IMR-90 (cell line): ENCODE results near the gene CNBD2.

Experiments
- BHLHE40 ChIP-seq: fragments of 150-350 bp; IDR thresholded peaks from 2 replicates; pipeline ENCODE4 v1.6.1; 2016; ENCODE audit warnings: mild to moderate bottlenecking, low read depth, low read length
- FOS ChIP-seq: fragments of 150-350 bp; IDR thresholded peaks from 2 replicates; pipeline ENCODE4 v1.6.1; 2016; ENCODE audit warnings: low read depth, low read length
- NFE2L2 ChIP-seq: fragments of 150-350 bp; IDR thresholded peaks from 2 replicates; pipeline ENCODE4 v1.6.1; 2016; ENCODE audit warnings: low read depth, mild to moderate bottlenecking, low read length
- POLR2A ChIP-seq: IDR thresholded peaks from 2 replicates; pipeline ENCODE4 v1.6.1; 2012; ENCODE audit warnings: mild to moderate bottlenecking, low read depth, low read length
- RAD21 ChIP-seq: IDR thresholded peaks from 2 replicates; pipeline ENCODE4 v1.6.1; 2012; ENCODE audit warnings: low read length, improper control_type of control experiment
- SMC3 ChIP-seq: fragments of 150-350 bp; IDR thresholded peaks from 2 replicates; pipeline ENCODE4 v1.6.1; 2016; ENCODE audit warnings: low read depth, mild to moderate bottlenecking, antibody characterized with exemption, low read length, moderate library complexity
- USF2 ChIP-seq: fragments of 150-350 bp; IDR thresholded peaks from 2 replicates; pipeline ENCODE4 v1.6.1; 2017; ENCODE audit warnings: mild to moderate bottlenecking, antibody characterized with exemption, low read length, low read depth
- TF ChIP-seq, protein P1 (sequence below): conservative IDR thresholded peaks from 2 replicates; pipeline ENCODE4 v1.5.1; 2012; ENCODE audit warnings: mild to moderate bottlenecking, low read depth, low read length, improper control_type of control experiment
- TF ChIP-seq, protein P2 (sequence below): fragments of 150-350 bp; IDR thresholded peaks from 2 replicates; pipeline ENCODE4 v1.6.1; 2016; ENCODE audit warnings: low read depth, mild to moderate bottlenecking, low read length, moderate library complexity, borderline replicate concordance

DNA sequence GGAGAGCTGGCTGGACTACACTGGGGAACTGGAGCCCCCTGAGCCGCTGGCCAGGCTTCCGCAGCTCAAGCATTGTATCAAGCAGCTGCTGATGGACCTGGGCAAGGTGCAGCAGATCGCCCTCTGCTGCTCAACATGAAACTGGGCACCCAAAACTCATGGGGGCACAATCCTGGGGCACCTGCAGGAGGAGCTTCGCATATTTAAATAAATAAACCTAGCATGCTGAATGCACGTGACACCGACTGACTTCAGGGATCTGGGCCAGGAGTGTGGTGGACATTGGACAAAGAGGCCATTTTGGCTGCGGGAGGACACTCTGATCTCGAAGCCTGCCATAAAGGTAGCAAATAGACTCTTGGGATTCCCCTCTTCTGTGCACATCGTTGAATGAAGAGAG, 20.9 kb upstream of the CNBD2 start:
- TF ChIP-seq FOS (no peak), BHLHE40 (no peak), POLR2A (no peak), NFE2L2 (no peak), RAD21 (no peak), USF2 (no peak), SMC3 (no peak)
- TF ChIP-seq, protein P1, sequence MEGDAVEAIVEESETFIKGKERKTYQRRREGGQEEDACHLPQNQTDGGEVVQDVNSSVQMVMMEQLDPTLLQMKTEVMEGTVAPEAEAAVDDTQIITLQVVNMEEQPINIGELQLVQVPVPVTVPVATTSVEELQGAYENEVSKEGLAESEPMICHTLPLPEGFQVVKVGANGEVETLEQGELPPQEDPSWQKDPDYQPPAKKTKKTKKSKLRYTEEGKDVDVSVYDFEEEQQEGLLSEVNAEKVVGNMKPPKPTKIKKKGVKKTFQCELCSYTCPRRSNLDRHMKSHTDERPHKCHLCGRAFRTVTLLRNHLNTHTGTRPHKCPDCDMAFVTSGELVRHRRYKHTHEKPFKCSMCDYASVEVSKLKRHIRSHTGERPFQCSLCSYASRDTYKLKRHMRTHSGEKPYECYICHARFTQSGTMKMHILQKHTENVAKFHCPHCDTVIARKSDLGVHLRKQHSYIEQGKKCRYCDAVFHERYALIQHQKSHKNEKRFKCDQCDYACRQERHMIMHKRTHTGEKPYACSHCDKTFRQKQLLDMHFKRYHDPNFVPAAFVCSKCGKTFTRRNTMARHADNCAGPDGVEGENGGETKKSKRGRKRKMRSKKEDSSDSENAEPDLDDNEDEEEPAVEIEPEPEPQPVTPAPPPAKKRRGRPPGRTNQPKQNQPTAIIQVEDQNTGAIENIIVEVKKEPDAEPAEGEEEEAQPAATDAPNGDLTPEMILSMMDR = 0 out of 2 replicates have a peak, but pooled peaks have one; percentile 24
- TF ChIP-seq, protein P2, sequence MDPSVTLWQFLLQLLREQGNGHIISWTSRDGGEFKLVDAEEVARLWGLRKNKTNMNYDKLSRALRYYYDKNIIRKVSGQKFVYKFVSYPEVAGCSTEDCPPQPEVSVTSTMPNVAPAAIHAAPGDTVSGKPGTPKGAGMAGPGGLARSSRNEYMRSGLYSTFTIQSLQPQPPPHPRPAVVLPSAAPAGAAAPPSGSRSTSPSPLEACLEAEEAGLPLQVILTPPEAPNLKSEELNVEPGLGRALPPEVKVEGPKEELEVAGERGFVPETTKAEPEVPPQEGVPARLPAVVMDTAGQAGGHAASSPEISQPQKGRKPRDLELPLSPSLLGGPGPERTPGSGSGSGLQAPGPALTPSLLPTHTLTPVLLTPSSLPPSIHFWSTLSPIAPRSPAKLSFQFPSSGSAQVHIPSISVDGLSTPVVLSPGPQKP = no peak
